Endothelial cell of umbilical vein (primary cell): ENCODE data around the gene SNX24.

ENCODE experiments used
- CTCF ChIP-seq, 2 donors: IDR thresholded peaks; 1 replicate in 1 of 2; 2 replicates in 1 of 2; pipeline ENCODE4 v1.5.1; 2011; ENCODE audit warnings: low read length in 2 of 2, mild to moderate bottlenecking in 2 of 2, moderate library complexity in 2 of 2, control low read depth in 1 of 2, inconsistent platforms in 1 of 2, low read depth in 1 of 2; ENCODE audit not compliant: insufficient read depth in 1 of 2; ENCODE audit errors: extremely low read depth in 1 of 2
- EZH2 ChIP-seq: IDR thresholded peaks from 2 replicates; pipeline ENCODE4 v1.6.1; 2012; ENCODE audit warnings: borderline replicate concordance, low read depth, mild to moderate bottlenecking, moderate library complexity, low read length, inconsistent platforms; ENCODE audit not compliant: severe bottlenecking
- JUN ChIP-seq: IDR thresholded peaks from 2 replicates; pipeline ENCODE4 v1.6.1; 2011; ENCODE audit warnings: borderline replicate concordance, low read depth; ENCODE audit not compliant: insufficient read length, insufficient read depth
- MYC ChIP-seq: IDR thresholded peaks from one replicate; pipeline ENCODE4 v1.6.1; 2011; ENCODE audit warnings: mild to moderate bottlenecking, low read depth, low read length
- POLR2A ChIP-seq: IDR thresholded peaks from 2 replicates; pipeline ENCODE4 v1.6.1; 2012; ENCODE audit warnings: low read depth, mild to moderate bottlenecking, control low read depth, low read length

GRCh38 chr5:122882831-122883230, 37.4 kb downstream of the SNX24 start:
- TF ChIP-seq CTCF (IDR thresholded peaks at IDR 0.05; ENCODE audit: extremely low read depth in 1 of 2, insufficient read depth in 1 of 2, low read depth in 1 of 2, low read length in 2 of 2) (no peak), POLR2A (no peak), JUN (no peak), EZH2 (no peak), MYC (no peak)
